GM19193 (cell line): ENCODE results near the gene TMIGD2.

Source experiments
- POLR2A ChIP-seq: IDR thresholded peaks from 4 replicates; pipeline ENCODE4 v1.6.1; 2011; ENCODE audit not compliant: insufficient read depth, insufficient read length; ENCODE audit errors: extremely low read depth

Gene TMIGD2

GRCh38 chr19:4305659-4306058 lies 3.5 kb upstream of the TMIGD2 start:
- TF ChIP-seq POLR2A = no peak

- no peak for TF ChIP-seq POLR2A
Measured at GRCh38 chr19:4305257-4305612, 3.0 kb upstream of the TMIGD2 start.

- TF ChIP-seq POLR2A = no peak
Measured at GRCh38 chr19:4304538-4305256, 2.5 kb upstream of the TMIGD2 start, which contains the start of gene FSD1. Gene FSD1, plus strand, starts transcription at chr19:4304598. Its CDS starts 149 bp downstream, at chr19:4304747.

- no peak for TF ChIP-seq POLR2A
Measured at GRCh38 chr19:4303819-4304537, 1.8 kb upstream of the TMIGD2 start.

GRCh38 chr19:4301590-4302242 lies 473 bp downstream of the TMIGD2 start:
- no peak for TF ChIP-seq POLR2A

GRCh38 chr19:4300589-4300988 lies 1.6 kb downstream of the TMIGD2 start:
- TF ChIP-seq POLR2A = no peak

- TF ChIP-seq POLR2A = no peak
Measured at GRCh38 chr19:4298810-4299550, 3.2 kb downstream of the TMIGD2 start.

GRCh38 chr19:4297901-4298809 lies 4.0 kb downstream of the TMIGD2 start:
- no peak for TF ChIP-seq POLR2A

- no peak for TF ChIP-seq POLR2A
Measured at GRCh38 chr19:4295972-4296771, 6.0 kb downstream of the TMIGD2 start.

GRCh38 chr19:4294389-4294788 lies 7.8 kb downstream of the TMIGD2 start:
- no peak for TF ChIP-seq POLR2A

- no peak for TF ChIP-seq POLR2A
Measured at GRCh38 chr19:4292515-4292914, 9.7 kb downstream of the TMIGD2 start.

GRCh38 chr19:4291184-4291732 lies 10.9 kb downstream of the TMIGD2 start:
- no peak for TF ChIP-seq POLR2A

GRCh38 chr19:4288091-4288777 lies 14.0 kb downstream of the TMIGD2 start:
- TF ChIP-seq POLR2A = no peak

- TF ChIP-seq POLR2A = no peak
Measured at GRCh38 chr19:4284974-4285373, 17.2 kb downstream of the TMIGD2 start.
